H1 (cell line): ENCODE measurements around the gene PLEKHG2. TPM values are rescaled to one million over a fixed set of nuclear protein-coding genes. Genes with fewer than 3 reads are reported as not detected.

Source experiments
- CTCF ChIA-PET: fragments of 300-600 bp; sonication (Branson Sonifier 250); formaldehyde crosslinking; loops from one replicate; lab custom pipeline; 2021; ENCODE audit not compliant: partially characterized antibody; lab: Charles Lee
- POLR2A ChIA-PET: fragments of 300-600 bp; sonication (Branson Sonifier 250); formaldehyde crosslinking; loops from one replicate; lab custom pipeline; 2021; ENCODE audit warnings: inconsistent platforms; ENCODE audit not compliant: partially characterized antibody; lab: Charles Lee
- DNase-seq, 2 experiments: peaks; one replicate each; pipeline versions ENCODE4 v3.0.0 to v3.0.0-alpha.2; 2010 to 2022; ENCODE audit warnings: low spot score in 2 of 2, low read depth in 1 of 2, mixed read lengths in 1 of 2
- FAIRE-seq: peaks from 2 replicates; lab custom pipeline; 2011; peaks lifted over from hg19 to GRCh38; lab: Jason Lieb, UNC
- H2AFZ ChIP-seq: 2 replicates; pipeline ENCODE4 v1.8.1; 2012; ENCODE audit warnings: low read length, inconsistent platforms
- H2AK5ac ChIP-seq: 2 replicates; pipeline ENCODE4 v1.6.1; 2013; ENCODE audit warnings: low read depth, low read length
- H2BK120ac ChIP-seq: replicated peaks from 2 replicates; pipeline ENCODE3; 2013; ENCODE audit warnings: low read depth, low read length, inconsistent platforms
- H2BK12ac ChIP-seq: 2 replicates; pipeline ENCODE4 v1.6.1; 2013; ENCODE audit warnings: low read depth, low read length
- H2BK15ac ChIP-seq: 2 replicates; pipeline ENCODE4 v1.6.1; 2013; ENCODE audit warnings: low read length
- H2BK20ac ChIP-seq: 2 replicates; pipeline ENCODE4 v1.6.1; 2013; ENCODE audit warnings: low read length
- H2BK5ac ChIP-seq: 2 replicates; pipeline ENCODE4 v1.6.1; 2013; ENCODE audit warnings: low read depth, low read length
- H3K14ac ChIP-seq: 2 replicates; pipeline ENCODE4 v1.6.1; 2013; ENCODE audit warnings: inconsistent platforms; ENCODE audit not compliant: insufficient read length
- H3K18ac ChIP-seq: 2 replicates; pipeline ENCODE4 v1.6.1; 2013; ENCODE audit warnings: low read length; ENCODE audit errors: extremely low read depth
- H3K23ac ChIP-seq: 2 replicates; pipeline ENCODE4 v1.6.1; 2013; ENCODE audit warnings: inconsistent platforms; ENCODE audit not compliant: insufficient read length
- H3K23me2 ChIP-seq: 2 replicates; pipeline ENCODE4 v1.6.1; 2013; ENCODE audit warnings: low read depth, low read length
- H3K27ac ChIP-seq: 2 replicates; pipeline ENCODE4 v1.6.1; 2011; ENCODE audit warnings: low read depth, low read length, inconsistent platforms
- H3K27me3 ChIP-seq, 4 experiments: replicated peaks in 1 of 4; 1 replicate in 1 of 4; 2 replicates in 3 of 4; pipeline versions ENCODE4 v1.6.1 to v1.8.1; 2011 to 2013; ENCODE audit warnings: low read length in 3 of 4, mild to moderate bottlenecking in 3 of 4, inconsistent platforms in 2 of 4, mixed read lengths in 2 of 4, moderate library complexity in 1 of 4; ENCODE audit not compliant: control insufficient read depth in 3 of 4, insufficient read depth in 3 of 4; ENCODE audit errors: extremely low read depth in 1 of 4
- H3K36me3 ChIP-seq, 4 experiments: 2 replicates each; pipeline versions ENCODE4 v1.6.1 to v1.8.1; 2011 to 2013; ENCODE audit warnings: mild to moderate bottlenecking in 4 of 4, low read length in 3 of 4, moderate library complexity in 2 of 4, control low read depth in 1 of 4, inconsistent platforms in 1 of 4; ENCODE audit not compliant: insufficient read depth in 4 of 4, control insufficient read depth in 2 of 4
- H3K4ac ChIP-seq: replicated peaks from 2 replicates; pipeline ENCODE3; 2013; ENCODE audit warnings: low read length, low read depth, mixed read lengths, inconsistent platforms; ENCODE audit not compliant: insufficient read length
- H3K4me1 ChIP-seq, 4 experiments: replicated peaks in 1 of 4; 1 replicate in 1 of 4; 2 replicates in 3 of 4; pipeline versions ENCODE4 v1.6.1 to v1.8.1; 2011 to 2013; ENCODE audit warnings: low read length in 3 of 4, inconsistent platforms in 2 of 4, mixed read lengths in 1 of 4; ENCODE audit not compliant: insufficient read depth in 4 of 4, control insufficient read depth in 3 of 4
- H3K4me2 ChIP-seq, 2 experiments: 2 replicates each; pipeline versions ENCODE4 v1.6.1 to v1.8.1; 2011 to 2013; ENCODE audit warnings: low read depth in 2 of 2, low read length in 2 of 2, control low read depth in 1 of 2, inconsistent platforms in 1 of 2, mild to moderate bottlenecking in 1 of 2; ENCODE audit not compliant: insufficient read depth in 1 of 2
- H3K4me3 ChIP-seq, 4 experiments: fragments of 200-600, 300-600 bp in 1 of 4; sonication (generic), shearing (Covaris generic), sonication (Bioruptor Twin) in 1 of 4; 2 replicates each; pipeline versions ENCODE4 v1.5.1 to v1.8.1; 2011 to 2016; ENCODE audit warnings: low read length in 4 of 4, low read depth in 3 of 4, control low read depth in 2 of 4, inconsistent platforms in 2 of 4, mild to moderate bottlenecking in 2 of 4, mixed read lengths in 1 of 4, moderate library complexity in 1 of 4; ENCODE audit not compliant: insufficient read depth in 2 of 4; ENCODE audit errors: extremely low read depth in 1 of 4
- H3K56ac ChIP-seq: replicated peaks from 2 replicates; pipeline ENCODE3; 2013; ENCODE audit warnings: low read depth, mild to moderate bottlenecking, mixed read lengths, low read length, inconsistent platforms; ENCODE audit not compliant: insufficient read length
- H3K79me1 ChIP-seq: 2 replicates; pipeline ENCODE4 v1.6.1; 2013; ENCODE audit warnings: low read depth, low read length, control low read depth
- H3K79me2 ChIP-seq, 2 experiments: 2 replicates each; pipeline versions ENCODE4 v1.6.1 to v1.8.1; 2012 to 2013; ENCODE audit warnings: low read length in 2 of 2, mild to moderate bottlenecking in 2 of 2, inconsistent platforms in 1 of 2; ENCODE audit not compliant: insufficient read depth in 2 of 2, control insufficient read depth in 1 of 2
- H3K9ac ChIP-seq, 4 experiments: replicated peaks in 1 of 4; 1 replicate in 1 of 4; 2 replicates in 3 of 4; pipeline versions ENCODE4 v1.6.1 to v1.8.1; 2011 to 2013; ENCODE audit warnings: low read depth in 3 of 4, low read length in 3 of 4, control low read depth in 2 of 4, mild to moderate bottlenecking in 2 of 4, moderate library complexity in 2 of 4, inconsistent platforms in 1 of 4; ENCODE audit errors: extremely low read depth in 1 of 4
- H3K9me3 ChIP-seq, 2 experiments: 2 replicates each; pipeline versions ENCODE4 v1.6.1 to v1.8.1; 2012 to 2013; ENCODE audit warnings: mild to moderate bottlenecking in 2 of 2, moderate library complexity in 2 of 2, control low read depth in 1 of 2, inconsistent platforms in 1 of 2, low read depth in 1 of 2, low read length in 1 of 2, mixed read lengths in 1 of 2; ENCODE audit not compliant: insufficient read depth in 2 of 2
- H4K20me1 ChIP-seq, 2 experiments: replicated peaks in 1 of 2; 2 replicates each; pipeline versions ENCODE3 to v1.8.1; 2011 to 2013; ENCODE audit warnings: inconsistent platforms in 2 of 2, low read length in 2 of 2, mild to moderate bottlenecking in 1 of 2; ENCODE audit not compliant: insufficient read depth in 2 of 2, control insufficient read depth in 1 of 2
- H4K5ac ChIP-seq: 2 replicates; pipeline ENCODE4 v1.6.1; 2013; ENCODE audit warnings: low read length, low read depth, mixed read lengths, inconsistent platforms; ENCODE audit not compliant: insufficient read length
- H4K8ac ChIP-seq: 2 replicates; pipeline ENCODE4 v1.8.0; 2013; ENCODE audit warnings: mild to moderate bottlenecking, moderate library complexity, low read length, inconsistent platforms; ENCODE audit not compliant: insufficient read depth; ENCODE audit errors: extremely low read depth
- H4K91ac ChIP-seq: replicated peaks from 2 replicates; pipeline ENCODE3; 2013; ENCODE audit warnings: low read length, mixed read lengths, inconsistent platforms; ENCODE audit not compliant: insufficient read length
- BACH1 ChIP-seq: IDR thresholded peaks from 2 replicates; pipeline ENCODE4 v1.6.1; 2012; ENCODE audit warnings: low read length, improper control_type of control experiment
- CEBPB ChIP-seq: IDR thresholded peaks from 2 replicates; pipeline ENCODE4 v1.6.1; 2012; ENCODE audit warnings: low read depth, low read length
- CHD2 ChIP-seq: IDR thresholded peaks from 2 replicates; pipeline ENCODE4 v1.6.1; 2012; ENCODE audit warnings: low read length, improper control_type of control experiment
- JUN ChIP-seq: IDR thresholded peaks from 2 replicates; pipeline ENCODE4 v1.6.1; 2011; ENCODE audit warnings: low read depth, mild to moderate bottlenecking, improper control_type of control experiment, low read length
- JUND ChIP-seq: IDR thresholded peaks from 2 replicates; pipeline ENCODE4 v1.6.1; 2011; ENCODE audit warnings: mild to moderate bottlenecking, improper control_type of control experiment, low read length
- KDM4A ChIP-seq: IDR thresholded peaks from one replicate; pipeline ENCODE4 v1.7.1; 2012; ENCODE audit warnings: low read depth, mild to moderate bottlenecking, moderate library complexity, low read length, inconsistent platforms; ENCODE audit not compliant: severe bottlenecking
- MAFK ChIP-seq: IDR thresholded peaks from 2 replicates; pipeline ENCODE4 v1.6.1; 2012; ENCODE audit warnings: low read depth, mild to moderate bottlenecking, improper control_type of control experiment, low read length
- SIX5 ChIP-seq: IDR thresholded peaks from 2 replicates; pipeline ENCODE4 v1.6.1; 2011; ENCODE audit warnings: mild to moderate bottlenecking, low read depth, low read length
- SRF ChIP-seq: IDR thresholded peaks from 2 replicates; pipeline ENCODE4 v1.6.1; 2011; ENCODE audit warnings: mild to moderate bottlenecking, low read depth, low read length, moderate library complexity
- YY1 ChIP-seq: IDR thresholded peaks from 2 replicates; pipeline ENCODE4 v1.6.1; 2011; ENCODE audit warnings: low read depth, mild to moderate bottlenecking, low read length
- WGBS, 2 experiments: shearing (Covaris generic) in 1 of 2; methylation state at CpG; one replicate each; pipeline versions ENCODE4 v1.1.6 to v1.1.7; 2013 to 2015; ENCODE audit warnings: low lambda C conversion rate in 2 of 2, mixed read lengths in 2 of 2, inconsistent platforms in 1 of 2, low coverage in 1 of 2, missing lambda C conversion rate in 1 of 2; ENCODE audit not compliant: insufficient replicate concordance in 2 of 2, insufficient coverage in 1 of 2, insufficient read length in 1 of 2; ENCODE audit errors: extremely low coverage in 1 of 2, missing lambda C conversion rate in 1 of 2; 5-methylcytosine and 5-hydroxymethylcytosine counted together
- polyA plus RNA-seq, 7 experiments: library from polyadenylated mRNA; depleted of rRNA in 3 of 7; stranded (reverse) in 5 of 7; unstranded in 2 of 7; fragments of >200 nt in 5 of 7; fragments of 200-250 nt in 2 of 7; gene quantifications; 1 replicate in 5 of 7; 2 replicates in 1 of 7; 4 replicates in 1 of 7; pipeline versions ENCODE4 v1.2.1 to v1.2.3, GENCODE V29; 2011 to 2013; ENCODE audit warnings: missing spikeins in 2 of 7, mixed read lengths in 2 of 7
- total RNA-seq: library from RNA; stranded (reverse); fragmentation: NEBNext Ultra II Directional; extraction: Animal tissue kit (Norgen Biotek cat#: 25700); gene quantifications from 2 replicates; pipeline ENCODE4 v1.2.1, GENCODE V29; 2021

PLEKHG2 gene
- total and polyA plus RNA-seq, 2 of the 8 experiments (the other 6 are each of a cell fraction or from before 2014, with no cell fraction given), result 16.9 to 65.7 TPM

GRCh38 chr19:39386557-39386956 is 25.9 kb upstream of the PLEKHG2 start:
- Histone ChIP-seq H4K5ac (no peak overlapping the region), H4K20me1 (peaks cover 0 to 6% of the 10 kb centered on the region in 2 experiments), H3K14ac (no peak overlapping the region), H2BK5ac (no peak overlapping the region), H3K9me3 (no peaks in the 10 kb centered on the region), H4K91ac (no peak overlapping the region), H3K79me1 (peaks cover 5% of the 10 kb centered on the region), H3K9ac (no peak overlapping the region), H3K23ac (no peak overlapping the region), H3K36me3 (peaks cover 10 to 60% (median 28%) of the 10 kb centered on the region in 4 experiments; a peak in 6 of 8 replicates), H3K4me1 (peaks cover 0 to 10% (median 4%) of the 10 kb centered on the region in 4 experiments; a peak in 4 of 7 replicates), H3K23me2 (peaks cover 2% of the 10 kb centered on the region; the same call in 1 of the 2 replicates), H3K27ac (no peak overlapping the region), H2BK20ac (no peak overlapping the region), H3K18ac (no peak overlapping the region), H2BK120ac (no peak overlapping the region), H3K4ac (no peak overlapping the region), H3K79me2 (peaks cover 0 to 5% of the 10 kb centered on the region in 2 experiments; a peak in 1 of 4 replicates), H3K4me2 (no peak overlapping the region), H2BK12ac (no peak overlapping the region), H4K8ac (no peak overlapping the region), H2BK15ac (no peak overlapping the region), H3K27me3 (no peaks in the 10 kb centered on the region), H2AK5ac (no peak overlapping the region), H2AFZ (no peak overlapping the region), H3K56ac (no peak overlapping the region), H3K4me3 (no peak overlapping the region)
- 91% methylated on average over 7 of the region's 7 CpGs; no CpG with 5 or more reads in 1 of the 2 experiments for WGBS, 2 experiments
- POLR2A ChIA-PET, result interaction anchor here (0.8 to 1.5 kb wide), 7 partner anchors 12 to 45 kb away, joined by 3 to 5 read pairs (median 3); partner anchors contain the start of gene SAMD4B
- FAIRE-seq (no peak), DNase-seq (no peak)
- TF ChIP-seq JUND, result no peak
- no peak for TF ChIP-seq KDM4A
- TF ChIP-seq SRF, result no peak
- no peak for TF ChIP-seq JUN
- no peak for TF ChIP-seq YY1
- TF ChIP-seq MAFK, result no peak
- TF ChIP-seq BACH1, result no peak
- TF ChIP-seq SIX5, result no peak
- TF ChIP-seq CHD2, result no peak
- no peak for TF ChIP-seq CEBPB
- CTCF ChIA-PET, result interaction anchor here (0.7 kb wide), 1 partner anchor 14 kb away, joined by 3 read pairs; no protein-coding TSS in a partner anchor
